Fibroblast of lung (primary cell): Measurements from ENCODE around the gene ANK2. TPM values are rescaled to one million over a fixed set of nuclear protein-coding genes. Genes with fewer than 3 reads are reported as not detected.

Source experiments
- DNase-seq, 2 donors: peaks; one replicate each; pipeline versions ENCODE4 v3.0.0 to v3.0.0-alpha.2; 2010; ENCODE audit warnings: low read depth in 2 of 2
- H2AFZ ChIP-seq: 2 replicates; pipeline ENCODE4 v1.5.1; 2012; ENCODE audit warnings: low read length, control low read depth, inconsistent platforms
- H3K27ac ChIP-seq: 2 replicates; pipeline ENCODE4 v1.5.1; 2011; ENCODE audit warnings: low read length, control low read depth; ENCODE audit not compliant: insufficient read depth
- H3K27me3 ChIP-seq: 2 replicates; pipeline ENCODE4 v1.5.1; 2011; ENCODE audit warnings: mild to moderate bottlenecking, low read length; ENCODE audit not compliant: control insufficient read depth, insufficient read depth
- H3K36me3 ChIP-seq: 2 replicates; pipeline ENCODE4 v1.5.1; 2011; ENCODE audit warnings: low read length; ENCODE audit not compliant: control insufficient read depth, insufficient read depth
- H3K4me1 ChIP-seq: 2 replicates; pipeline ENCODE4 v1.5.1; 2011; ENCODE audit warnings: low read length; ENCODE audit not compliant: control insufficient read depth, insufficient read depth; ENCODE audit errors: extremely low read depth
- H3K4me2 ChIP-seq: 2 replicates; pipeline ENCODE4 v1.5.1; 2011; ENCODE audit warnings: low read length, control low read depth; ENCODE audit not compliant: insufficient read depth; ENCODE audit errors: extremely low read depth
- H3K4me3 ChIP-seq, 4 experiments: fragments of 200-600 bp in 1 of 4; sonication (generic) in 1 of 4; replicated peaks in 1 of 4; 2 replicates each; pipeline ENCODE4 v1.5.1; 2011 to 2016; ENCODE audit warnings: low read length in 4 of 4, low read depth in 3 of 4, mild to moderate bottlenecking in 3 of 4, control low read depth in 2 of 4, inconsistent platforms in 1 of 4, mixed read lengths in 1 of 4; ENCODE audit not compliant: insufficient read depth in 1 of 4; ENCODE audit errors: control extremely low read depth in 1 of 4
- H3K79me2 ChIP-seq: 2 replicates; pipeline ENCODE4 v1.5.1; 2012; ENCODE audit warnings: mild to moderate bottlenecking, low read length, inconsistent platforms; ENCODE audit not compliant: control insufficient read depth, insufficient read depth
- H3K9ac ChIP-seq: 2 replicates; pipeline ENCODE4 v1.5.1; 2011; ENCODE audit warnings: mild to moderate bottlenecking, low read length, control low read depth; ENCODE audit not compliant: insufficient read depth
- H3K9me3 ChIP-seq: 2 replicates; pipeline ENCODE4 v1.5.1; 2012; ENCODE audit warnings: low read depth, low read length; ENCODE audit not compliant: control insufficient read depth, insufficient read depth
- H4K20me1 ChIP-seq: 2 replicates; pipeline ENCODE4 v1.5.1; 2011; ENCODE audit warnings: low read length; ENCODE audit not compliant: control insufficient read depth, insufficient read depth; ENCODE audit errors: extremely low read depth
- EZH2 ChIP-seq: IDR thresholded peaks from 2 replicates; pipeline ENCODE4 v1.5.1; 2012; ENCODE audit warnings: low read length, control low read depth, mild to moderate bottlenecking; ENCODE audit errors: missing control alignments
- polyA plus RNA-seq, 2 donors: library from polyadenylated mRNA; depleted of rRNA in 1 of 2; stranded (reverse) in 1 of 2; unstranded in 1 of 2; fragments of >200 nt; gene quantifications; 2 replicates each; pipeline ENCODE4 v1.2.1, GENCODE V29; 2011 to 2012; ENCODE audit warnings: missing spikeins in 1 of 2
- total RNA-seq: library from RNA; depleted of rRNA; stranded (reverse); fragments of >200 nt; gene quantifications from 2 replicates; pipeline ENCODE4 v1.2.1, GENCODE V29; 2014
- TF ChIP-seq, protein P1 (sequence below), 2 donors: IDR thresholded peaks in 1 of 2; conservative IDR thresholded peaks in 1 of 2; 1 replicate in 1 of 2; 2 replicates in 1 of 2; pipeline ENCODE4 v1.5.1; 2011 to 2012; ENCODE audit warnings: low read length in 2 of 2, control low read depth in 1 of 2, inconsistent platforms in 1 of 2, low read depth in 1 of 2, mild to moderate bottlenecking in 1 of 2

ANK2 gene
- total and polyA plus RNA-seq, 2 donors (not counting 1 experiment from before 2014, with no cell fraction given): 10.9 to 95.1 TPM

DNA sequence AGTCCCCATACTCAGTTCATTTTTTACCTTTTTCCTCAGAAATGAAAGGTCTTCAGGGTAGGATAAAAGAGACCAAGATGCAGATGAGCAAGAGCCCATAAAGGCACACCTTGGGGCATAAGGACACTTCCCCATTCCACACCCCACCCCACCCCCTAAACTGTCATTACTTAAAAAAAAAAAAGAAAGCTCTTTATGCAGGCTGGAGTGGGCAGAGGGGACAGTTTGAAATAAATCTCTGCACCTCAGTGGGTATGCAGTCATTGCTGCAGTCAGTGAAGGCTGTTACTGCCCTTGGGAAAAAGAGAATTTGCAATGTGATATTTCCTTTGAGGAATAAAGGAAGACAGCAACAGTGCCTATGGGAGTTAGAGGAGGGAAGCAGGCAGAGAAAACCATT, 137.5 kb downstream of the ANK2 start:
- Histone ChIP-seq H3K9me3 (no peaks in the 10 kb centered on the region), H3K27me3 (no peaks in the 10 kb centered on the region), H2AFZ (no peak overlapping the region), H3K36me3 (no peaks in the 10 kb centered on the region), H3K79me2 (no peaks in the 10 kb centered on the region), H3K9ac (no peak overlapping the region), H3K4me3 (no peak overlapping the region), H3K4me2 (no peak overlapping the region), H3K27ac (no peak overlapping the region), H4K20me1 (no peaks in the 10 kb centered on the region), H3K4me1 (no peaks in the 10 kb centered on the region)
- DNase-seq: no peak
- TF ChIP-seq, protein P1, sequence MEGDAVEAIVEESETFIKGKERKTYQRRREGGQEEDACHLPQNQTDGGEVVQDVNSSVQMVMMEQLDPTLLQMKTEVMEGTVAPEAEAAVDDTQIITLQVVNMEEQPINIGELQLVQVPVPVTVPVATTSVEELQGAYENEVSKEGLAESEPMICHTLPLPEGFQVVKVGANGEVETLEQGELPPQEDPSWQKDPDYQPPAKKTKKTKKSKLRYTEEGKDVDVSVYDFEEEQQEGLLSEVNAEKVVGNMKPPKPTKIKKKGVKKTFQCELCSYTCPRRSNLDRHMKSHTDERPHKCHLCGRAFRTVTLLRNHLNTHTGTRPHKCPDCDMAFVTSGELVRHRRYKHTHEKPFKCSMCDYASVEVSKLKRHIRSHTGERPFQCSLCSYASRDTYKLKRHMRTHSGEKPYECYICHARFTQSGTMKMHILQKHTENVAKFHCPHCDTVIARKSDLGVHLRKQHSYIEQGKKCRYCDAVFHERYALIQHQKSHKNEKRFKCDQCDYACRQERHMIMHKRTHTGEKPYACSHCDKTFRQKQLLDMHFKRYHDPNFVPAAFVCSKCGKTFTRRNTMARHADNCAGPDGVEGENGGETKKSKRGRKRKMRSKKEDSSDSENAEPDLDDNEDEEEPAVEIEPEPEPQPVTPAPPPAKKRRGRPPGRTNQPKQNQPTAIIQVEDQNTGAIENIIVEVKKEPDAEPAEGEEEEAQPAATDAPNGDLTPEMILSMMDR (conservative IDR thresholded peaks at IDR 0.05 in 1 of 2, IDR thresholded peaks at IDR 0.05 in 1 of 2; ENCODE audit: low read depth in 1 of 2, low read length in 2 of 2): no peak
- TF ChIP-seq EZH2: no peak

DNA sequence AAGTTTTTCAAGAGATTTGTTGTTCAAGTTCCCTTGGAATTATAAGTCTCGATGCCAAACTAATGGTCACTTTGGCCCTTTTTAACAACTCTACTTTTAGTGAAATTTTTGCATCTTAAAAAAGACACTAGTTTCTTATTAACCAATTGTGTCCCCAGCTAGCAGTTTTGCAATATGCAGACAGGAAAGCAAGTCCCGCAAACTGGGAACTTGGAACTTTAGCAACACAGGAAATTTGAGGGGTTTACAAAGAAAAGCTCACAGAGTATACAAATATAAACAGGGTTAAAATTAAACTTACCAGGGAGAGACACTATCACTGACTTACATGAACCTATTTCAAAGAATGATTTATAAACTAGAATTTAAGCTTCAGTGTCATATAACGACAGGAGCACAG, 137.9 kb downstream of the ANK2 start:
- Histone ChIP-seq H3K79me2 (no peaks in the 10 kb centered on the region), H3K9me3 (no peaks in the 10 kb centered on the region), H2AFZ (no peak overlapping the region), H3K27me3 (no peaks in the 10 kb centered on the region), H3K4me1 (no peaks in the 10 kb centered on the region), H3K4me3 (no peak overlapping the region), H3K9ac (no peak overlapping the region), H3K27ac (no peak overlapping the region), H3K4me2 (no peak overlapping the region), H4K20me1 (no peaks in the 10 kb centered on the region), H3K36me3 (no peaks in the 10 kb centered on the region)
- no peak for TF ChIP-seq EZH2
- TF ChIP-seq, protein P1 (conservative IDR thresholded peaks at IDR 0.05 in 1 of 2, IDR thresholded peaks at IDR 0.05 in 1 of 2; ENCODE audit: low read depth in 1 of 2, low read length in 2 of 2): no peak
- DNase-seq: no peak

DNA sequence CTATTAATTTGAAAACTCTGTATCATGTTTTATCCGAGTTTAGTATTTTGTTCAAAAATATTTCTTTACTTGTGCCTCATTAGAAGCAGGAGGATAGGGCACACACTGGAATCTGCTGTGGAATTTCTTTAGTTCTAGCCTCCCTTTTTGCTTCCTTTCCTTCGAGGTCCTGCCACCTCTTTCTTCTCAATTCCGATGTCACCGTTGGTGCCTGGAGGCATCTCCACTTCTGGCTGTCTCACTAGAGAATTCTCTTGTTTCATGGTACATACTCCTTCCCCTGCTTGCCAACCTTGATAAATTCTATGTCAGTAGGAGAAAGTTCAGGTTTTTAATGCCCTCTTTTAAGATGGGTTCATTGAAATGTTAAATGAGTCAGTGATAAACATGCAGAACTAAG, 140.1 kb downstream of the ANK2 start:
- no peaks in the 10 kb centered on the region for H3K4me1 ChIP-seq
- H3K4me3 ChIP-seq: no peak overlapping the region
- no peak overlapping the region for H3K4me2 ChIP-seq
- DNase-seq: no peak
- H3K9ac ChIP-seq: no peak overlapping the region
- no peaks in the 10 kb centered on the region for H3K79me2 ChIP-seq
- no peak for TF ChIP-seq EZH2
- TF ChIP-seq, protein P1 (conservative IDR thresholded peaks at IDR 0.05 in 1 of 2, IDR thresholded peaks at IDR 0.05 in 1 of 2; ENCODE audit: low read depth in 1 of 2, low read length in 2 of 2): no peak
- H3K9me3 ChIP-seq: no peaks in the 10 kb centered on the region
- no peaks in the 10 kb centered on the region for H3K36me3 ChIP-seq
- H2AFZ ChIP-seq: no peak overlapping the region
- no peaks in the 10 kb centered on the region for H4K20me1 ChIP-seq
- no peaks in the 10 kb centered on the region for H3K27me3 ChIP-seq
- no peak overlapping the region for H3K27ac ChIP-seq
